ENCODE data around the gene MAB21L4.

The MAB21L4 gene

GRCh38 chr2:240877460-240878340, 18.3 kb downstream of the MAB21L4 start:
- DNase-seq (ENCODE audit: low read depth in 2 of 2), result no peak

GRCh38 chr2:240876475-240877251, 19.3 kb downstream of the MAB21L4 start:
- no peak for DNase-seq (ENCODE audit: low read depth in 2 of 2)

GRCh38 chr2:240876035-240876474, 19.9 kb downstream of the MAB21L4 start:
- no peak for DNase-seq (ENCODE audit: low read depth in 2 of 2)

- DNase-seq (ENCODE audit: low read depth in 2 of 2), result no peak
Measured at GRCh38 chr2:240875228-240876034, 20.5 kb downstream of the MAB21L4 start.

GRCh38 chr2:240874715-240875227, 21.2 kb downstream of the MAB21L4 start:
- DNase-seq (ENCODE audit: low read depth in 2 of 2), result no peak

- DNase-seq (ENCODE audit: low read depth in 2 of 2), result no peak
Measured at GRCh38 chr2:240873805-240874714, 21.9 kb downstream of the MAB21L4 start.

GRCh38 chr2:240873098-240873788, 22.7 kb downstream of the MAB21L4 start:
- no peak for DNase-seq (ENCODE audit: low read depth in 2 of 2)

GRCh38 chr2:240872317-240873097, 23.4 kb downstream of the MAB21L4 start:
- DNase-seq (ENCODE audit: low read depth in 2 of 2), result no peak

GRCh38 chr2:240871071-240871958, 24.6 kb downstream of the MAB21L4 start:
- DNase-seq (ENCODE audit: low read depth in 2 of 2), result no peak

- DNase-seq (ENCODE audit: low read depth in 2 of 2), result no peak
Measured at GRCh38 chr2:240869956-240870875, 25.7 kb downstream of the MAB21L4 start.

- DNase-seq (ENCODE audit: low read depth in 2 of 2), result no peak
Measured at GRCh38 chr2:240869109-240869955, 26.6 kb downstream of the MAB21L4 start.

GRCh38 chr2:240868286-240869108, 27.5 kb downstream of the MAB21L4 start, which contains the start of gene AGXT:
AGXT (plus strand) TSS chr2:240868824; CDS start chr2:240868866, 42 bp downstream.
- DNase-seq (ENCODE audit: low read depth in 2 of 2), result no peak

GRCh38 chr2:240865391-240865790, 30.6 kb downstream of the MAB21L4 start:
- no peak for DNase-seq (ENCODE audit: low read depth in 2 of 2)

- DNase-seq (ENCODE audit: low read depth in 2 of 2), result no peak
Measured at GRCh38 chr2:240864475-240864874, 31.5 kb downstream of the MAB21L4 start.

GRCh38 chr2:240861547-240861946, 34.4 kb downstream of the MAB21L4 start:
- DNase-seq (ENCODE audit: low read depth in 2 of 2), result no peak

All from stimulated activated CD4-positive, alpha-beta T cell treated with anti-CD3 and anti-CD28 coated beads, Interleukin-15, amount 100 ng/mL, for 48 hours (primary cell).